OCI-LY7 (cell line): ENCODE measurements around the gene LDLRAP1. TPM values are rescaled to one million over a fixed set of nuclear protein-coding genes. Genes with fewer than 3 reads are reported as not detected.
A peak's percentile ranks its signal among the peaks of the same experiment; 100 is the strongest.

ENCODE experiments used
- BruUV-seq: library from RNA; stranded (reverse); fragments of 400-500 nt; replicated peaks from 2 replicates; lab custom pipeline; 2021; lab: Mats Ljungman, UMichigan
- CTCF ChIA-PET: fragments of 300-600 bp; sonication (Branson Sonifier 250); formaldehyde crosslinking; loops from one replicate; lab custom pipeline; 2022; ENCODE audit warnings: antibody characterized with exemption; ENCODE audit not compliant: unreplicated experiment; lab: Charles Lee
- POLR2A ChIA-PET: fragments of 300-600 bp; sonication (Branson Sonifier 250); formaldehyde crosslinking; loops from one replicate; lab custom pipeline; 2022; ENCODE audit warnings: antibody characterized with exemption; lab: Charles Lee
- DNase-seq: peaks from one replicate; pipeline ENCODE4 v3.0.0-alpha.2; 2015; ENCODE audit warnings: low spot score
- H2AFZ ChIP-seq: fragments of 200-600 bp; sonication (generic), shearing (Covaris generic); 2 replicates; pipeline ENCODE4 v1.6.1; 2014; ENCODE audit warnings: mild to moderate bottlenecking, antibody characterized with exemption, low read length, moderate library complexity
- H3K27ac ChIP-seq: fragments of 200-600 bp; sonication (generic); 2 replicates; pipeline ENCODE4 v1.5.1; 2014; ENCODE audit warnings: mixed run types, low read depth, mild to moderate bottlenecking, moderate library complexity, low read length, inconsistent platforms; ENCODE audit not compliant: poor library complexity, severe bottlenecking
- H3K36me3 ChIP-seq: fragments of 200-600 bp; sonication (generic); 2 replicates; pipeline ENCODE4 v1.6.1; 2014; ENCODE audit warnings: mild to moderate bottlenecking, antibody characterized with exemption, low read length, moderate library complexity, mixed read lengths; ENCODE audit not compliant: insufficient read depth
- H3K4me1 ChIP-seq: fragments of 200-600 bp; sonication (generic); 2 replicates; pipeline ENCODE4 v1.5.1; 2014; ENCODE audit warnings: mild to moderate bottlenecking, low read length; ENCODE audit not compliant: insufficient read depth, poor library complexity, severe bottlenecking
- H3K4me2 ChIP-seq: fragments of 200-600 bp; sonication (generic); 2 replicates; pipeline ENCODE4 v1.6.1; 2014; ENCODE audit warnings: mild to moderate bottlenecking, low read length
- H3K4me3 ChIP-seq: fragments of 200-600 bp; sonication (generic); 2 replicates; pipeline ENCODE4 v1.5.1; 2014; ENCODE audit warnings: mild to moderate bottlenecking, low read depth, low read length; ENCODE audit not compliant: poor library complexity, severe bottlenecking
- H3K79me2 ChIP-seq: fragments of 200-600 bp; sonication (generic); 2 replicates; pipeline ENCODE4 v1.6.1; 2016; ENCODE audit warnings: low read depth, mild to moderate bottlenecking, low read length, moderate library complexity, mixed read lengths; ENCODE audit not compliant: insufficient read depth
- H3K9me2 ChIP-seq: fragments of 200-600 bp; sonication (generic); 2 replicates; pipeline ENCODE4 v1.6.1; 2016; ENCODE audit warnings: mild to moderate bottlenecking, low read length, mixed read lengths; ENCODE audit not compliant: insufficient read depth
- H3K9me3 ChIP-seq: fragments of 200-600 bp; sonication (generic); 2 replicates; pipeline ENCODE4 v1.6.1; 2014; ENCODE audit warnings: mild to moderate bottlenecking, mixed run types, low read length, mixed read lengths
- H4K20me1 ChIP-seq: fragments of 200-600 bp; sonication (generic); 2 replicates; pipeline ENCODE4 v1.6.1; 2014; ENCODE audit warnings: mild to moderate bottlenecking, antibody characterized with exemption, low read length, moderate library complexity, mixed read lengths; ENCODE audit not compliant: insufficient read depth
- EZH2phosphoT487 ChIP-seq: fragments of 200-600 bp; sonication (generic); IDR thresholded peaks from 2 replicates; pipeline ENCODE4 v1.6.1; 2018; ENCODE audit warnings: low read depth, borderline replicate concordance, mild to moderate bottlenecking, mixed run types, antibody characterized with exemption, low read length, moderate library complexity, mixed read lengths
- intact Hi-C: fragments of 100-400 bp; cut with micrococcal nuclease; formaldehyde crosslinking; loops from one replicate; pipeline ENCODE4 v1.10.0; 2022; ENCODE audit not compliant: unreplicated experiment
- total RNA-seq, 2 experiments: library from RNA; depleted of rRNA in 1 of 2; stranded (reverse); fragments of >200 nt in 1 of 2; shearing (Covaris generic) in 1 of 2; gene quantifications; 2 replicates each; pipeline ENCODE4 v1.2.3, GENCODE V29; 2014 to 2022
- TF ChIP-seq, protein P1 (sequence below): fragments of 200-600 bp; sonication (generic); conservative IDR thresholded peaks from 2 replicates; pipeline ENCODE4 v1.5.1; 2014; ENCODE audit warnings: mild to moderate bottlenecking, antibody characterized with exemption, low read length, moderate library complexity, mixed read lengths

Gene LDLRAP1
- total RNA-seq, 2 experiments from 2014 or later = 14.9 to 36.2 TPM

- DNase-seq = no peak
- CTCF ChIA-PET = no interaction called here
- no peaks in the 10 kb centered on the region for H3K9me2 ChIP-seq
- intact Hi-C loops = no loop called here
- H3K4me2 ChIP-seq = no peak overlapping the region
- TF ChIP-seq EZH2phosphoT487 = no peak
- TF ChIP-seq, protein P1, sequence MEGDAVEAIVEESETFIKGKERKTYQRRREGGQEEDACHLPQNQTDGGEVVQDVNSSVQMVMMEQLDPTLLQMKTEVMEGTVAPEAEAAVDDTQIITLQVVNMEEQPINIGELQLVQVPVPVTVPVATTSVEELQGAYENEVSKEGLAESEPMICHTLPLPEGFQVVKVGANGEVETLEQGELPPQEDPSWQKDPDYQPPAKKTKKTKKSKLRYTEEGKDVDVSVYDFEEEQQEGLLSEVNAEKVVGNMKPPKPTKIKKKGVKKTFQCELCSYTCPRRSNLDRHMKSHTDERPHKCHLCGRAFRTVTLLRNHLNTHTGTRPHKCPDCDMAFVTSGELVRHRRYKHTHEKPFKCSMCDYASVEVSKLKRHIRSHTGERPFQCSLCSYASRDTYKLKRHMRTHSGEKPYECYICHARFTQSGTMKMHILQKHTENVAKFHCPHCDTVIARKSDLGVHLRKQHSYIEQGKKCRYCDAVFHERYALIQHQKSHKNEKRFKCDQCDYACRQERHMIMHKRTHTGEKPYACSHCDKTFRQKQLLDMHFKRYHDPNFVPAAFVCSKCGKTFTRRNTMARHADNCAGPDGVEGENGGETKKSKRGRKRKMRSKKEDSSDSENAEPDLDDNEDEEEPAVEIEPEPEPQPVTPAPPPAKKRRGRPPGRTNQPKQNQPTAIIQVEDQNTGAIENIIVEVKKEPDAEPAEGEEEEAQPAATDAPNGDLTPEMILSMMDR = no peak
- no peak overlapping the region for H3K27ac ChIP-seq
- no peak overlapping the region for H3K4me3 ChIP-seq
- no peak overlapping the region for H2AFZ ChIP-seq
- peaks cover 13% of the 10 kb centered on the region; the same call in 1 of the 2 replicates for H3K36me3 ChIP-seq
- H3K79me2 ChIP-seq = 0 out of 2 replicates have a peak, but pooled peaks cover under 1% of the 10 kb centered on the region
- H3K4me1 ChIP-seq = peaks cover 56% of the 10 kb centered on the region
- POLR2A ChIA-PET = interaction anchor here (1.0 to 4.0 kb wide), 2 partner anchors 17 to 19 kb away, joined by 3 to 51 read pairs; no protein-coding TSS in a partner anchor
- H3K9me3 ChIP-seq = no peaks in the 10 kb centered on the region
- BruUV-seq = TSS peak; percentile 56
- H4K20me1 ChIP-seq = no peaks in the 10 kb centered on the region
These were observed 24.9 kb downstream of the LDLRAP1 start for GRCh38 chr1:25568090-25568833.

DNA sequence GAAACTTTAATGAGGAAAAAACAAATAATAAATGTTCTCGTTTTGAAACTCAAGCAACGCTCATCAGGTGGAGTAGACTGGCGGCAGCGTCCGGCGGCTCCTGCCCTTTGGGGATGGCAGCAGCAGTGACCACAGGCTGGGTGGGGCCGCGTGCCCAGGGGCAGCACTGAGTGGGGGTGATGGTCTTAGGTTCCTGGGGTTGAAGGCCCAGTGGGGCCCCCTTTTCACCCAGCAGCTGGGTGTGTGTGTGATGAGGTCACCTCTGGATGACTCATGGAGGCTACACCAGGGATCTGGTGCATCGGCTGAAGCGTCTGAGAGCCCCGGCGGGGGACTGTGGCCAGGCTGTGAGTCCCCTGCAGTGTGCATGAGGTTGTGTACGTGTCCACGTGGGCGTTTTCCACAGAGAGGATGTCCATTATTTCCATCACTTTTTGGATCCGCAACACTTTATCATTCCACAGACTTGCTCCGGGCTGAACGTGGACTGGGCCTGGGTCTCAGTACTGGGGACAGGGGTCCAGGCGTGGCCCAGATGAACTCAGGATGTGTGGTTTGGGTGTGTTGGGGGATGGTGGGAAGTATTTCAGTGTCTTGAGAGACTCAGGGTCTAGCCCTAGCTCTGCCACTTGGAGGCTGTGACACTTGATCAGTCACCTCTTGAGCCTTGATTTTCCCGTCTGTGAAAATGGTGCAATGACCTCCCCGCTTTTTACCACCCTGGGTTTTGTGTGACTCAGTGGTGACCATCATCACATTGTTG, 25.6 kb downstream of the LDLRAP1 start:
- no peaks in the 10 kb centered on the region for H3K79me2 ChIP-seq
- H3K4me2 ChIP-seq = no peak overlapping the region
- H3K27ac ChIP-seq = no peak overlapping the region
- ChIA-PET CTCF (interaction anchor here (1.3 kb wide), 1 partner anchor 20 kb away, joined by 3 read pairs; no protein-coding TSS in a partner anchor), POLR2A (interaction anchor here (0.9 kb wide), 1 partner anchor 10 kb away, joined by 4 read pairs; no protein-coding TSS in a partner anchor)
- no peak overlapping the region for H2AFZ ChIP-seq
- intact Hi-C loops = no loop called here
- H4K20me1 ChIP-seq = no peaks in the 10 kb centered on the region
- no peaks in the 10 kb centered on the region for H3K9me2 ChIP-seq
- no peak for TF ChIP-seq EZH2phosphoT487
- TF ChIP-seq, protein P1 = no peak
- no peak for DNase-seq
- H3K36me3 ChIP-seq = peaks cover 8% of the 10 kb centered on the region; the same call in 1 of the 2 replicates
- peaks cover 48% of the 10 kb centered on the region for H3K4me1 ChIP-seq
- no TSS peak for BruUV-seq
- no peak overlapping the region for H3K4me3 ChIP-seq
- H3K9me3 ChIP-seq = no peaks in the 10 kb centered on the region
